ENCODE results near the gene SERPINA12. TPM values are rescaled to one million over a fixed set of nuclear protein-coding genes. Genes with fewer than 3 reads are reported as not detected.

The SERPINA12 gene
- total and polyA plus RNA-seq, 12 donors: not detected

DNA sequence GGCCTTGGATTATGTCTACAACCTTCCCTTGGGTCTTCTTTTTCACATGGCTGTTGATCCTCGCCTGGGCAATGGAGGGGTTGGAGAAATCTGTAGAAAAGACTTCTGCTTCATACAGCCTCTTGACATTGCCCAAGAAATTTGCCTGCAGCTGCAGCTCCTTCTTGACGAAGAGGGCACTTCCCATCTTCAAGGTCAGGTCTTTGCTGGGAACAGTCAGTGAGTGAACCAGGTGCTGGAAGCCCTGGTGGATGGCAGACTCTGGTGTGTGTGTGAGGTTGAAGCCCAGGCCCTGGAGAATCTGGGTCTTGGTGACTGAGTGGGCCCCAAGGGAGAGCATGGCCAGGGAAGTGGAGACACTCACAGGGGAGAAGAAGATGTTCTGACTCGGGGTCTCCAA, 40.0 kb downstream of the SERPINA12 start:
- TF ChIP-seq POLR2A (IDR thresholded peaks at IDR 0.05): no peak
- TF ChIP-seq, protein P1, sequence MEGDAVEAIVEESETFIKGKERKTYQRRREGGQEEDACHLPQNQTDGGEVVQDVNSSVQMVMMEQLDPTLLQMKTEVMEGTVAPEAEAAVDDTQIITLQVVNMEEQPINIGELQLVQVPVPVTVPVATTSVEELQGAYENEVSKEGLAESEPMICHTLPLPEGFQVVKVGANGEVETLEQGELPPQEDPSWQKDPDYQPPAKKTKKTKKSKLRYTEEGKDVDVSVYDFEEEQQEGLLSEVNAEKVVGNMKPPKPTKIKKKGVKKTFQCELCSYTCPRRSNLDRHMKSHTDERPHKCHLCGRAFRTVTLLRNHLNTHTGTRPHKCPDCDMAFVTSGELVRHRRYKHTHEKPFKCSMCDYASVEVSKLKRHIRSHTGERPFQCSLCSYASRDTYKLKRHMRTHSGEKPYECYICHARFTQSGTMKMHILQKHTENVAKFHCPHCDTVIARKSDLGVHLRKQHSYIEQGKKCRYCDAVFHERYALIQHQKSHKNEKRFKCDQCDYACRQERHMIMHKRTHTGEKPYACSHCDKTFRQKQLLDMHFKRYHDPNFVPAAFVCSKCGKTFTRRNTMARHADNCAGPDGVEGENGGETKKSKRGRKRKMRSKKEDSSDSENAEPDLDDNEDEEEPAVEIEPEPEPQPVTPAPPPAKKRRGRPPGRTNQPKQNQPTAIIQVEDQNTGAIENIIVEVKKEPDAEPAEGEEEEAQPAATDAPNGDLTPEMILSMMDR (IDR thresholded peaks at IDR 0.05): no peak
- no peak overlapping the region for H3K27ac ChIP-seq
- no peaks in the 10 kb centered on the region for H3K9me3 ChIP-seq (replicated peaks in 1 of 3)
- no peak overlapping the region for H3K4me3 ChIP-seq
- no peak for DNase-seq
- no peaks in the 10 kb centered on the region for H3K4me1 ChIP-seq (replicated peaks in 1 of 2)
- intact Hi-C loops (cut with DNase I): no loop called here
- no peaks in the 10 kb centered on the region for H3K36me3 ChIP-seq (replicated peaks in 1 of 2)
- 80 to 85% (median 81%) methylated on average over 3 of the region's 3 CpGs for WGBS, 4 donors
- no peaks in the 10 kb centered on the region for H3K27me3 ChIP-seq

DNA sequence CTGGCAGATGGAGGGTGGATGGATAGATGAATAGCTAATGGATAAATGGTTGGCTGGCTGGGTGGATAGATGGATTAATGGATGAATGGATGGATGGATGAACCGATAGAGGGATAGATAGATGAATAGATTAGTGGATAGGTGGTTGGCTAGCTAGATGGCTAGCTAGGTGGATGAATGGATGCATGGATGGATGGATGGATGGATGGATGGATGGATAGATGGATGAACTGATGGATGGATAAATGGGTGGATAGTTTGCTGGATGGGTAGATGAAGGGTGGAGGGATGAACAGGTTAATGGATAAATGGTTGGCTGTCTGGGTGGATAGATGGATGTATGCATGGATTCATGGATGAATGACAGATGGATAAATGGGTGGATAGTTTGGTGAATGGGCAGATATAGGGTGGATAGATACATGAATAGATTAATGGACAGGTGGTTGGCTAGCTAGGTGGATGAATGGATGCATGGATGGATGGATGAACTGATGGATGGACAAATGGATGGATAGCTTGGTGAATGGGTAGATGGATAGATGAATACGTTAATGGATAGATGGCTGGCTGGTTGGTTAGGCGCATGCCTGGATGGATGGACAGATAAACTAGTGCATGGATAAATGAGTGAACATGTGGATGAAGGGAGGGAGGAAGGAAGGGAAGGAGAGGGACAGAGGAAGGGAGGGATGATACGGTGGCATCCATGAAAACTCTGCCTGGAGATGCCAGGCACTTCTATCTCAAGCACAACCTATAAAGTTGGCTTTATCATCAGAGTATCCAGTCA, 41.3 kb downstream of the SERPINA12 start:
- no peak overlapping the region for H3K4me3 ChIP-seq
- no peak overlapping the region for H3K27ac ChIP-seq
- no peaks in the 10 kb centered on the region for H3K4me1 ChIP-seq (replicated peaks in 1 of 2)
- intact Hi-C loops (cut with DNase I): no loop called here
- H3K36me3 ChIP-seq (replicated peaks in 1 of 2): no peaks in the 10 kb centered on the region
- 78 to 83% (median 81%) methylated on average over 4 of the region's 4 CpGs for WGBS, 4 donors
- no peaks in the 10 kb centered on the region for H3K27me3 ChIP-seq
- no peak for DNase-seq
- H3K9me3 ChIP-seq (replicated peaks in 1 of 3): no peaks in the 10 kb centered on the region
- no peak for TF ChIP-seq POLR2A (IDR thresholded peaks at IDR 0.05)
- TF ChIP-seq, protein P1 (IDR thresholded peaks at IDR 0.05): no peak

DNA sequence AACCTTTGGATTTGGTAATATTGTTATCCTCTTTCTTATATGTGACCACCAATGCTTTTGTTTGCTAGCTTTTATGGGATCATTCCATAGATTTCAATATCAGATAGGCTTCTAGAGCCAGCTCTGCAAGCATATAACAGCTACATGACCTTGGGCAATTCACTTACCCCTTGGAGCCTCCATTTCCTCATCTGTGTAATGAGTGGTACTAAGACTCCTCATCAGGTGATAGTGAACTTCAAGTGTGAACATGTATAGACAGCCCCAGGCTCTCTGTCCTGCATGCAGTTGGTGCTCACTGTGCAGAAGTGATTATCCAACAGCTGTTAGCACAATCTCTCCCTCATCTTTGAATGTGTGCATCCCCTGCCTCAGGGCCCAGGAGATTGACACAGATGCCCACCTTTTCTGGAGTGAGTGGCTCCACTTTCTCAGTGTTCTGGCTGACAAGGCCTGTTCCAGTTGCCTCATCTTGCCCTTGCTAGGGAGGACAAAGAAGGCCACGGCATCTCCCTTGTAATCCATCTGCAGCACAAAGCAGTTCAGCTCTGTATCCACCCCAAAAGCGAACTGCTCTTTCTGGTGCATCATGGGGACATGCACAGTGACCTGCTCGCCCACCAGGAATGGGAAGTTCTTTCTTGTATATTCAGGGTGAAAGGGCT, 42.4 kb downstream of the SERPINA12 start:
- Histone ChIP-seq H3K4me1 (replicated peaks in 1 of 2) (no peaks in the 10 kb centered on the region), H3K36me3 (replicated peaks in 1 of 2) (no peaks in the 10 kb centered on the region), H3K27me3 (no peaks in the 10 kb centered on the region), H3K9me3 (replicated peaks in 1 of 3) (no peaks in the 10 kb centered on the region), H3K4me3 (no peak overlapping the region), H3K27ac (no peak overlapping the region)
- no peak for DNase-seq
- no peak for TF ChIP-seq POLR2A (IDR thresholded peaks at IDR 0.05)
- TF ChIP-seq, protein P1 (IDR thresholded peaks at IDR 0.05): no peak
- WGBS, 4 donors: 66 to 75% (median 70%) methylated on average over 2 to 3 of the region's 3 CpGs
- intact Hi-C loops (cut with DNase I): no loop called here

DNA sequence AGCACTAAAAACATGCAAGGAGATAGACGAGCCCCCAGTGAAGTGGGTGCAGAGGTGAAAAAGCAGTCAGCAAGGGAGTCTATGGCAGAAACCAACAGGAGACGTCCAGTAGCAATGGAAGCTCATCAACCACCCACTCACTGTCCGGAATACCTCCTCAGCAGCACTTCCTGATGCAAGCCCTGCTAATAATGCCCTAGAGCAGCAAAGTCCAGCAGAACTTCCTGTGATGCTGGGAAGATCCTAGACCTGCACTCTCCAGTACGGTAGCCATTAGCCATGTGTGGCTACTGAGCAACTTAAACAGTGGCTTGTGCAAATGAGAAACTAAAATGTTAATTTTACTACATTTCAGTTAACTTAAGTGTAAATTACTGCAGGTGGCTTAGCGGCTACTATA, 44.2 kb downstream of the SERPINA12 start:
- H3K27ac ChIP-seq: no peak overlapping the region
- no peaks in the 10 kb centered on the region for H3K9me3 ChIP-seq (replicated peaks in 1 of 3)
- no peaks in the 10 kb centered on the region for H3K27me3 ChIP-seq
- TF ChIP-seq POLR2A (IDR thresholded peaks at IDR 0.05): no peak
- TF ChIP-seq, protein P1 (IDR thresholded peaks at IDR 0.05): no peak
- no peak overlapping the region for H3K4me3 ChIP-seq
- no peaks in the 10 kb centered on the region for H3K4me1 ChIP-seq (replicated peaks in 1 of 2)
- no peaks in the 10 kb centered on the region for H3K36me3 ChIP-seq (replicated peaks in 1 of 2)
- intact Hi-C loops (cut with DNase I): no loop called here
- WGBS, 4 donors: 78 to 86% (median 84%) methylated on average over 5 of the region's 5 CpGs
- no peak for DNase-seq
